ENCODE results near the gene NAGS. TPM values are rescaled to one million over a fixed set of nuclear protein-coding genes. Genes with fewer than 3 reads are reported as not detected.
"Not testable (repeated sequence)": the region's sequence is repeated elsewhere in the genome, so short reads cannot be mapped to it uniquely, and the experiment has no call there.

The NAGS gene
- total RNA-seq, 1 experiment from 2014 or later: 3.7 TPM

DNA sequence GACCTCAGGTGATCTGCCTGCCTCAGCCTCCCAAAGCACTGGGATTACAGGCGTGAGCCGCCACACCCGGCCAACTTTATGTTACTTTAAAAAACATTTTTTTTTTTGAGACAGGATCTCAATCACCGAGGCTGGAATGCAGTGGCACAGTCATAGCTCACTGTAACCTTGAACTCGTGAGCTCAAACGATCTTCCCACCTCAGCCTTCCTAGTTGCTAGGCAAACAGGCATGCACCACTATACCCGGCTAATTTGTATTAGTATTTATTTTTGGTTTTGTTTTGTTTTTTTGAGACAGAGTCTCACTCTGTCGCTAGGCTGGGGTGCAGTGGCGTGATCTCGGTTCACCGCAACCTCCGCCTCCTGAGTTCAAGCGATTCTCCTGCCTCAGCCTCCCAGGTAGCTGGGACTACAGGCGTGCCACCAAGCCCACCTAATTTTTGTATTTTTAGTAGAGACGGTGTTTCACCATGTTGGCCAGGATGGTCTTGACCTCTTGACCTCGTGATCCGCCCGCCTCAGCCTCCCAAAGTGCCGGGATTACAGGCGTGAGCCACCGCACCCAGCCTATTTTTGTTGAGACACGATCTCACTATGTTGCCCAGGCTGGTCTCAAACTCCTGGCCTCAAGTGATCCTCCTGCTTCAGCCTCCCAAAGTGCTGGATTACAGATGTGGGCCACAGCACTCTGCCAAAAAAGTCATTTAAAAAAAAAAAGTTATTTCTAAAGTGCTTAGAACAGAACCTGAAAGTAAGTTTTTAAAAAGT lies 31.8 kb upstream of the NAGS start:
- H3K18ac ChIP-seq (ENCODE audit: insufficient read length, low read depth, low read length); H3K9ac ChIP-seq (ENCODE audit: extremely low read depth, insufficient read length, low read length); H4K91ac ChIP-seq (ENCODE audit: insufficient read length, low read depth, low read length); H4K5ac ChIP-seq (ENCODE audit: insufficient read length, low read depth, low read length); H3K56ac ChIP-seq (ENCODE audit: insufficient read length, low read depth, low read length); H2AK5ac ChIP-seq (ENCODE audit: insufficient read length, low read length); H3K79me1 ChIP-seq (ENCODE audit: insufficient read depth, low read depth, low read length, poor library complexity, severe bottlenecking); H3K4me3 Mint-ChIP-seq; H3K27me3 ChIP-seq (ENCODE audit: insufficient read depth, low read length); H2BK20ac ChIP-seq (ENCODE audit: low read depth, low read length, poor library complexity, severe bottlenecking); H3K4me2 ChIP-seq (ENCODE audit: insufficient read depth, insufficient read length, low read length); H3K14ac ChIP-seq (ENCODE audit: insufficient read depth, low read length); H3K4ac ChIP-seq (ENCODE audit: low read depth, low read length); H4K8ac ChIP-seq (replicated peaks; ENCODE audit: insufficient read length, low read depth, low read length); H2BK120ac ChIP-seq (ENCODE audit: low read depth, low read length, poor library complexity, severe bottlenecking); H2BK5ac ChIP-seq (ENCODE audit: insufficient read length, low read length); H3K4me1 ChIP-seq (ENCODE audit: insufficient read depth, low read length); H3K9me3 Mint-ChIP-seq; H3K79me2 ChIP-seq (ENCODE audit: insufficient read depth, low read length); H3K27ac ChIP-seq (ENCODE audit: insufficient read length, low read depth, low read length); H3K4me1 Mint-ChIP-seq; H3K23me2 ChIP-seq (ENCODE audit: insufficient read length, low read depth, low read length, poor library complexity, severe bottlenecking); H4K20me1 ChIP-seq (ENCODE audit: control insufficient read depth, insufficient read depth, insufficient read length); H2BK15ac ChIP-seq (ENCODE audit: low read depth, low read length); H3K9me3 ChIP-seq (ENCODE audit: control insufficient read depth, low read depth, low read length); H3K23ac ChIP-seq (ENCODE audit: insufficient read length, low read depth, low read length); H3K36me3 Mint-ChIP-seq (ENCODE audit: insufficient read depth in 1 of 3, low read depth in 3 of 3); H3T11ph ChIP-seq (ENCODE audit: low read length); H3K27ac Mint-ChIP-seq; H2AFZ ChIP-seq (ENCODE audit: low read length); DNase-seq; H2BK12ac ChIP-seq (ENCODE audit: insufficient read length, low read depth, low read length): not testable (repeated sequence)
- peaks cover 21% of the 10 kb centered on the region for H3K27me3 Mint-ChIP-seq (ENCODE audit: low read depth)
- WGBS (ENCODE audit: extremely low coverage, insufficient read length, low lambda C conversion rate): no CpG with 5 or more reads among the region's 22 CpGs
